Islet precursor cell (in vitro differentiated cells): ENCODE data around the gene KLK14.

Source experiments
- DNase-seq: peaks from one replicate; pipeline ENCODE4 v3.0.0-alpha.2; 2018

Gene KLK14

DNA sequence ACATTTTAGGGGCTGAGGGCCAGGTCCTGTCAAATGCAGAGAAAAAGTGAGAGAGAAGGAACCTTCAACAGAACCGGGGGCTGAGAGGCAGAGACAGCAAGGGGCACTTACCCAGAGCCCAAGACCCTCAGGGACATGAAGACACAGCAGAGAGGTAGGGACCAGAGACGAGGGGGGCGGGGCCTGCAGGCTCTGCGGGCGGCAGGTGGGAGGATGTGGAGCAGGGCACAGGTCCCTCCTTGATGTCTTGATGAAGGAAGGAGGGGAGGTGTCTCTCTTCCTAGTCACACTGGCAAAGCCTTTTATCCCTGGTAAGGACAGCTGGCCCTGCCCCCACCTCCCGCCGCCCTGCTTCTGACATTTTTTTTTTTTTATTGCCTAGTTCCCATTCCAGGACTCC lies at the start of gene KLK14:
Gene KLK14 (minus strand): TSS at position 277 of the 400 bp plus-strand sequence. CDS start 273 bp downstream, at position 4.
- no peak for DNase-seq

- no peak for DNase-seq
Observed at GRCh38 chr19:51131780-51132680, 49.3 kb upstream of the KLK14 start.

- no peak for DNase-seq
Observed at GRCh38 chr19:51129716-51130115, 47.0 kb upstream of the KLK14 start.

DNA sequence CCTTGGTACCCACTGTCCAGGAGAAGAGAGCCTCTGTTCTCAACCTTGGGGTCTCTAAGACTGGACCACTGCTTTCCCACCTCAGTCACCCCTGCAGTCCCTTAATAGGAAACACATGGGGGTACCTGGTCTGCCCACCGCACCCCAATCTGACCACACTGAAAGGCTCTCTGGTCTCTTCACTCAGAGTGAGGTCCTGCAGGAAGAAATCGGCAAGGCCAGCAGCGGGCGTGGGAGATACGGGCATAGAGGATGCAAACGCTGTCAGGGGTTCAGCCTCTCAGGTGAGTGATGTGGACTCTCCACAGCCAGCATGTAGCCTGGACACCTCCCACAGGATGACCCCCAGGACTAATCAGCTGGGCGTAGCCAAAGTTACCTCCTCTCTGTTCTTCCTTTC lies 45.5 kb upstream of the KLK14 start:
- DNase-seq = no peak

- no peak for DNase-seq
Observed at GRCh38 chr19:51127755-51128154, 45.1 kb upstream of the KLK14 start.

GRCh38 chr19:51127032-51127431 lies 44.3 kb upstream of the KLK14 start:
- DNase-seq = no peak

DNA sequence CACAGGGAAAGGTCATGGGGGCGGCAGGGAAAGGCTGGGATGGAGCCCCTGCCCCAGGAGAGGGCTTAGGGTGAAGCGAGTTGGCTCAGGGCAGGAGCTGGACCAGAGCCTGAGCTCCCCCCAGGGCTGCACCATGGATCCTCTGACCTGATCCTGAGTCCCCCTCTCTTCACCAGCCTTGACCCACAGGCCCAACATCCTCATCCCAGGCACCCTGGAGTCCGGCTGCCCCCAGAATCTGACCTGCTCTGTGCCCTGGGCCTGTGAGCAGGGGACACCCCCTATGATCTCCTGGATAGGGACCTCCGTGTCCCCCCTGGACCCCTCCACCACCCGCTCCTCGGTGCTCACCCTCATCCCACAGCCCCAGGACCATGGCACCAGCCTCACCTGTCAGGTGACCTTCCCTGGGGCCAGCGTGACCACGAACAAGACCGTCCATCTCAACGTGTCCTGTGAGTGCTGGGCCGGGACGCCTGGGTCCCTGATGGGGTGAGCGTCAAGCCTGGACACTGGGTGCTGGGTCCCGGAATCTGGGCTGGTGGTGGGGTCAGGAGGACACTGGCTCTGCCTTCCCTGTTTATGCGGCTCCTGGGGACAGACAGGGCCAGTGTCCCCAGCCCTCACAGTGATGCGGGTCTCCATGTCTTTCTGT lies 42.9 kb upstream of the KLK14 start:
- no peak for DNase-seq

DNA sequence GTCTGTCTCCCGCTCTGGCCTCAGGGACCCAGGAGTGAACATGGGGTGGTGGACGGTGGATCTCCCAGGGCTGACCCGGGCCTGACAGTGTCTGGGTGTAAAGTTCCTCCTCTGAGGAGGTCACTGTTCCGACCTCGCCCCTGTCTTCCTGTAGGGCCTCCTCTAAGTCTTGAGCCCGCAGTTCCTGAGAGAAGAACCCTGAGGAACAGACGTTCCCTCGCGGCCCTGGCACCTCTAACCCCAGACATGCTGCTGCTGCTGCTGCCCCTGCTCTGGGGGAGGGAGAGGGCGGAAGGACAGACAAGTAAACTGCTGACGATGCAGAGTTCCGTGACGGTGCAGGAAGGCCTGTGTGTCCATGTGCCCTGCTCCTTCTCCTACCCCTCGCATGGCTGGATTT lies 42.0 kb upstream of the KLK14 start, which contains the start of gene SIGLEC9:
Gene SIGLEC9 (plus strand): TSS at position 178 of the 400 bp plus-strand sequence. CDS start 69 bp downstream, at position 247.
- no peak for DNase-seq

- no peak for DNase-seq
Observed at GRCh38 chr19:51124216-51124615, 41.5 kb upstream of the KLK14 start.

DNA sequence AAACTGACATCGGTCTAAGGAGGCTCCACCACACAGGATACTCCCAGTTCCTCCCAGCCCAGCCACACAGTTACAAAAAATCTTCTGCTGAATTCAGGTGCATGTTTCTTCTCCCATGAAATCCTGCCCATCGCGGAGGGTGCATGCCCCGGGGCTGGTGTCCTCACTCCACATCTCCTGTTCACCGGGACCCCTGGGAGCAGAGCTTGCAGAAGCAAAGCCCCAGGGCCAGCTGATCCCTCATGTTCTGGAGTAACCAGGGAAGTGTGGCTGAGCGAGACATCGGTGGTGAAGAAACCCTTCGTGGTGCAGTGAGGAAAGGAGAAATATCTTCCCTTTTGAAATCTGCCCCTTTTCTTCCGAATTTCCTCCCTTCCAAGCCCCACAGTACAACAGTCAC lies 41.1 kb upstream of the KLK14 start:
- DNase-seq = no peak

- DNase-seq = no peak
Observed at GRCh38 chr19:51123381-51123800, 40.7 kb upstream of the KLK14 start.

DNA sequence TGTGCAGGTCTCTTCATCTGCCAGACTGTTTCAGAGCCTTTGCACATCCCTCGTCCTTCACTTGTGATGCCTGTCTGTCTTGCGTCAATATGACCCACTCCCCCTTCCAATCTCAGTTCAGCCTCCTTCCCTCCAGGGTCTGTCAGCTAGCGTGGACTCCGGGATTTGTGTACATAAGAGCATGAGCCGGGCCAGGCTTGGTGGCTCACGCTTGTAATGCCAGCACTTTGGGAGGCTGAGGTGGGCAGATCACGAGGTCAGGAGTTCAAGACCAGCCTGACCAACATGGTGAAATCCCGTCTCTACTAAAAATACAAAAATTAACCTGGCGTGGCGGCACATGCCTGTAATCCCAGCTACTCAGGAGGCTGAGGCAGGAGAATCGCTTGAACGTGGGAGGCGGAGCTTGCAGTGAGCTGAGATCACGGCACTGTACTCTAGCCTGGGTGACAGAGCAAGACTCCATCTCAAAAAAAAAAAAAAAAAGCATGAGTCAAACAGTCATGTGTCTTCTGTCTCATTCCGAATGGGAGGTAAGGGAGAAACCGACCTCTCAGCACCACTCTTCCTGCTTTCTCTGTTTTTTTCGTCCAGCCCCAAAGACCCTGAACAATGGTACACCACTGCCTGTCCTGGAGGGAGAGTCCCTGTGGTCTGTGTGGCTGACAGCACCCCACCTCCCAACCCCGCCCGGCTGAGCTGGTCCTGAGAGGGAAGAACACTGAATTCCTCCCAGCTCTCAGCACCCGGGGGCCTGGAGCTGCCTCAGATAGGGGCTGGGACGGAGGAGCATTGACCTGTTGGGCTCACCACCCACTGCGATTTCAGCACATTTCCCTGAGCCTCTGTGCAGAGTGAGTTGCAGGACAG lies 39.7 kb upstream of the KLK14 start:
- DNase-seq = no peak

- DNase-seq = no peak
Observed at GRCh38 chr19:51121257-51121656, 38.6 kb upstream of the KLK14 start.

GRCh38 chr19:51120160-51120559 lies 37.5 kb upstream of the KLK14 start:
- DNase-seq = no peak

GRCh38 chr19:51119611-51120010 lies 36.9 kb upstream of the KLK14 start:
- DNase-seq = no peak

DNA sequence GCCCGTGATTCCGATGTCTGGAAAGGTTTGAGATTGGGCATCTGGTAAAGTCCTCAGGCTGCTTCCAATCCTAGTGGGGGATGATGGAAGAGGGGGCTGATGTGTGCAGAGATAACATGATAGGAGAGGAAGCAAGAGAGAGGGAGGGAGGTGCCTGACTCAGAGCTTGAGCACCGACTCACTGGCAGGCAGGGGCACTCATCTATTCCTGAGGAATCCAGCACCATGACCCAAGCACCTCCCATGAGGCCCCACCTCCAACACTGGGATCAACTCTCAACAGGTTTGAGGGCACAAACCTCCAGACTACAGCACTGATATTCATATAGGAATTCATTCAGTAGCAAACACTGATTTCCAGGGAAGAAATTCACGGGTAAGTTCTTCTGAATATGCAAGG lies 36.4 kb upstream of the KLK14 start:
- DNase-seq = no peak

GRCh38 chr19:51116736-51117286 lies 34.1 kb upstream of the KLK14 start:
- no peak for DNase-seq

DNA sequence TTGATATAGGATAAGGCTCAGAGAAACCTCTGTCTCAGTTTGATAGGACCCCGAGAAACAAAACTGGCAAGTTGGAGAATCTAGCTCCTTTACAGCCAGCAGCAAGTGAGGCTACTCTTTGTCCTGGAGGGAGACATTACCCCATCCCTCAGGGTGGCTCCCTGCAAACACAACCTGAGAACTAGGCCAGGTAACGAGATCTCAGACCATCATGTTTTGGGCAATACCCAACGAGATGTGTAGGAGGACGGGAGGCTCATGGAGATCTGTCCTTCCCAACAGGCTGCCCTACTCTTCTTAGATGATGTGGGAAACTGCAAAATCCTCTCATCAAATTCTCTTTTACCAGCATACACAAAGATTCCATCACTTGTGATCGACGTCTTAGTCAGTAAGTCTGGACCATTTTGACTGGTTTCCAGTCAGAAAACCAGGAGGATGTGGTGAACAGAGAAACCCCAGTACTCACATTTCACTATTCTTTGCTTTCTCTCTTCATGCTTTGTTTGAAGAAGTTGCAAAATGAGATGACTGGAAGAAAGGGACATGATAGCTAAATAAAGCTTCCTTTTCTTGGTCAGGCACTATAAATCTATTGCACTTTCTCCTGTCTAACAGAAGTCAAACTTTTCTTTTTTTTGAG lies 31.5 kb upstream of the KLK14 start:
- no peak for DNase-seq

DNA sequence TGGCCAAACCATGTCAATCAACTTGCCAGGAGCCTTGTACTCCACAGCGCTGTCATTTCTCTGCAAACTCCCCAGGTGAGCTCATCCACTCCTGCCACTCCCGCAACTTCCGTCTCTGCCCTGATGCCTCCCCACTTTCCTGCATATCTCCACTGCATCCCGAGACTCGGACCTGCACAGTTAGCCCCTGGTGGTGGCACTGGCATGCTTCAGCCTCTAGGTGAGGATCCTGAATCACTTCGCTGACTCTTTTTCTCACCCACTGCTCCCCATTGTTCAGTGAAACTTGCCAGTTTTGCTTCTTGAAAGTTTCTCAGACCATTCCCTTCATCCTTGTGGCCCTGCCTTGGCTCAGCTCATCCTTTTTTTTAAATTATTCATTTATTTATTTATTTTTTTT lies 28.9 kb upstream of the KLK14 start:
- peak; percentile 68 for DNase-seq

GRCh38 chr19:51110666-51110971 lies 27.9 kb upstream of the KLK14 start:
- DNase-seq = no peak

- no peak for DNase-seq
Observed at GRCh38 chr19:51108805-51109146, 26.1 kb upstream of the KLK14 start.

- DNase-seq = peak; percentile 100
Observed at GRCh38 chr19:51108066-51108804, 25.5 kb upstream of the KLK14 start, which contains the start of gene CTU1. TSS of gene CTU1 (minus strand) at chr19:51108409. CDS start at chr19:51104569, 3,840 bp downstream.
